ENCODE results near the gene CDK5RAP2.

Gene CDK5RAP2

DNA sequence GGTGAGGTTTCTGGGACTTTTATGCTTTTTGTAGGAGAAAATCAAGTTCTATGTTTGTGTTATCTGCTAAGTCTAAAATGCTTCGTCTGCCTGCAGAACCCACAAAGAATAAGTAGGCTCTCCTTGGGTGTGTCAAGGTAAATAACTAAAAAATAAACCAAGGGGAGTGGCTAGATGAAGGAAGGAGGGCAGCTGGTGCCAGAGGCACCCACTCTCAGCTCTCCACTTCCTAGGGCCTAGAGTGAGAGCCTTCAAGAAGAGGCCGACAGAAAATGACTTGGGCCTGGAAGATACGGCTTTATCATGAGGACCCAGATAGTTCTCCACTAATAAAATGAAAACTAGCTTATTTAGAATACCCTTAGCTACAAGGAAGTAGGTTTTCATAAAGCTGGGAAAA is 147.4 kb downstream of the CDK5RAP2 start:
- no peak for DNase-seq

GRCh38 chr9:120431268-120431667 is 148.7 kb downstream of the CDK5RAP2 start:
- DNase-seq, result no peak

DNA sequence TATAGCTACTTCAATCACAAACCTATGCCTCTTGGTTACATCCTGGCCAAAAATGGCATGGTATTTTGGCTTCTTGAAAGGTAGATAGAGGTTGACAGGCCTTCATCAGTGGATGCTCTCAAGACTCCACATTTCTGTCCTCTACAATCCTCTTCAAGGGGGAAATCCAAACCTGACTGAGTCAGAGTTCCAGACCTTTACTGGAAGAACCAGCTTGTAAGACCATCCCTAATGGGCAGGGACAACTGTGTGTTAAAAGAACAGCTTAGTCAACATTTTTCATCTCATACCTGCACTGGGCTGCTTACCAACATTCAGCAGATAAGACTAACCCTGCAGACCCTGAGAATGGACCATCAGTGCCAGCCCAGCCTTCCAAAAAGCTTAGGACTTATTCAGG is 155.7 kb downstream of the CDK5RAP2 start:
- DNase-seq, result no peak

- DNase-seq, result no peak
Measured at GRCh38 chr9:120423812-120424211, 156.2 kb downstream of the CDK5RAP2 start.

DNA sequence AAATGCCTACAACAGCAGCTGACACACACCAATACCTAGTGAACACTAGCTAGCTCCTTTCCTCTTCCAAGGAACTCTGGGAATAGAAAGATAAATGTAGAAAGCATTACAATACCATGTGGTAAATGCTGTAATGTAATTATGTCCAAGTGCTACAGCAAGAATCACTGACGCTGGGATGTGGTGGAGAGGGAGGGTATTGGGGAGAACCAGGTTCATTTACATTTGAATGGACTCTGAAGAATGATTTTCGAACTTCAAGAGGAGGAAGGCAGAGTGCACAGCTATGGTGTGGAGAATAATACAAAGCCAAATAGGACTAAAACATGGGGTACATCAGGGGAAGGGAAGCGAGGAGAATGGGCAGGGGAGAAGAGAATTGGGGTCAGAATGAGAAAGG is 158.0 kb downstream of the CDK5RAP2 start:
- DNase-seq, result no peak

DNA sequence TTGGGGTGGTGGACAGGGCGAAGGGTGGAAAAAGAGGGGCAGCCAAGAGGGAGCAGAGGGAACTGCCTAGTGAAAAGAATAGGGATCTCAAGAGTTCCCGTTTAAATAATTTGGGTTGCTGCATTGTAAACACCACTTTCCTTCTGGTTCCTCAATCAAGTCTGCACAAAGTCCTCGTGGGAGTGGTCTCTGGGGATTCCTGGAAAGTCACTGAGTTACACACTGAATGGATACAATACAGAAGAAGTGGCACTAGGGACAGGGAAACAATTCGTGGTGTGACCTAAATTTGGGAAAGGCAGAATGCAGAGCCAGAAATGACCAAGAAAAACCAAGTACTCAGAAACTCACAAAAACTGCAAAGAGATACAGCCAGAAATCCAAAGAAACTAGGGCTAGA is 161.7 kb downstream of the CDK5RAP2 start:
- DNase-seq, result no peak

DNA sequence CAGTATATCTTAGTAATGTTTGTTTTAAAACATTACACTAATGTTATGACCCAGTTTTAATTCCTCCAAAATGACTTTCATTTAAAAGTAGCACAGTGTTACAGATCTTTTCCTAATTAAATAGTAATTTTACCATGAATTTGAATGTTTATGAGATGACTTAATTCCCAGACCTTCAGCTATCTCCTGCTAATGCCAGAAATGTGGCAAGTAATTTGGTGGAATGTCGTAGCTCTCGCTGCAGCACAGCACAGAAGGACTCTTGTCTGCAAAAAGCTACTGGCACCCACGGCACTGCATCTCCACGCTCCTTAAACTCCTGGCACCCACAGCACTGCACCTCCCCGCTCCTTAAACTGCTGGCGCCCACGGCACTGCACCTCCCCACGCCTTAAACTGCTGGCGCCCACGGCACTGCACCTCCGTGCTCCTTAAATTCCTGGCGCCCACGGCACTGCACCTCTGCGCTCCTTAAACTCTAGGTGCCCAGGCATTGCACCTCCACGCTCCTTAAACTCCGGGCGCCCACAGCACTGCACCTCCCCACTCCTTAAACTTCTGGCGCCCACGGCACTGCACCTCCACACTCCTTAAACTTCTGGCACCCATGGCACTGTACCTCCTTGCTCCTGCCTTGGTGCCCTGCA is 163.1 kb downstream of the CDK5RAP2 start:
- no peak for DNase-seq

DNA sequence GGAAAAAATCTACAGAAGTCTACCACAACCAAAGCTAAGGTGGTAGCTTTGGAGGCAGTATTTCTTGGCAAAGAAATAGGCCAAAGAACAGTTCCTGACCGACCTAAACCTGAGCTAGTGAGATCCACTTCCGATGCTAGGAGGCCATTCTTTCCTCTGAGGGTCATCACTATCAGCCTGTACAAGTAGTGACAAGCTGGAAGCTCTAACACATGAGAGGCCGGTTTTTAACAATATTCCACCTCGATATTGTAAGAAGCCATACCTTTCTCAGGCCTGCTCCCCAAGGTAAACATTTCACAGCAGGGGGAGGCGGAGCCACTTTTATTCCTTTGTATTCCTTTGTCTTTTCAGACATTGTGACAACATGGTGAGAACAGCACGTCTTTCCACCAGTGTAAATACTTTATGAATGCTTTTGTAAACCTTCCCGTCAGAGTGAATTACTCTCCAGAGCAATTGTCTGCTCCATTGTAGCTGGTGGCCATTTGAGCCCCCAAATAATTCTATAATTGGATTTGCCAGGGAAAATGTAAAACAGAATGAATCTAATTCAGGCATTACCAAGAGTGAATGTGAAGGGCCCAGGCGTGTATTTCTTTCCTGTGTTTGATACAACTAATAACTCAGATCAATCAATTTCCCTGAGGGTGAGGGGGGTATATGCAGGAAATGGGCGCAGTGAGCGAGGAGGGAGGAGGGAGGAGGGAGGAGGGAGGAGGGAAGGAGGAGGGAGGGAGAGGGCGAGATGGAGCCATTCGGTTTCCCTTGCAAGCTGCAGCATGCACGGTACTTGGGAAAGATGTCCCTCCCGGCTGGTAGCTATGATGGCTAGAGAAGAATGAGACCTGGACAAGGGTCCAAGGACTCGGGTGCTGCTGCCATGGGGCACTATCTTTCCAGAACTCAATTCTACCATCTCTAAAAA is 166.6 kb downstream of the CDK5RAP2 start:
- DNase-seq, result no peak

DNA sequence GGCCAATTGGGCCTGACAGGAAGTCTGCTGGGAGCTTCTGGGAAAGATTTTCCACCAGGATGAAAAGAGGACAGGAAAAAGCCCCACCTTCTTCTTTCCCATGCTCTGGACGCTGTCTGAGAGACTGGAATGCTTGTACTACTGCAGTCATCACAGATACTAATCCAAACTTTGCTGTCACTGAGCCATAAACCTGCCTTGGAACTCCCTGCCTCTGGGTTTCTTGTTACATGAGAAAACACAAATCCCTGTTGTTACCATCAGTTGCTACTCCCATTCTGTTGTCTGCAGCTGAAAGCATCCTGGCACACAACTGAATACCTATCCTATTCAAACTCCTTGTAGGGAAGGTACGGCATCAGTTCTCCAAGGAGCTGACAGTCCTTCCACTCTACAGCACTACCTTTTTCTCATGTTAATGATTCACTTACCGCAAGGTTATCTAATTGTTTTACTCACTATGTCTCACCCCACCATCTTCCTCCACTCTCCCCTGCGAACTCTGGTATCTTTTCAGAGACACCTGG is 167.5 kb downstream of the CDK5RAP2 start:
- DNase-seq, result no peak

GRCh38 chr9:120411862-120412424 is 168.0 kb downstream of the CDK5RAP2 start:
- no peak for DNase-seq

- DNase-seq, result no peak
Measured at GRCh38 chr9:120410925-120411501, 169.0 kb downstream of the CDK5RAP2 start.

- no peak for DNase-seq
Measured at GRCh38 chr9:120408680-120409258, 171.2 kb downstream of the CDK5RAP2 start.

- no peak for DNase-seq
Measured at GRCh38 chr9:120405860-120406259, 174.1 kb downstream of the CDK5RAP2 start.

- no peak for DNase-seq
Measured at GRCh38 chr9:120405134-120405533, 174.8 kb downstream of the CDK5RAP2 start.

GRCh38 chr9:120403543-120403856 is 176.5 kb downstream of the CDK5RAP2 start:
- DNase-seq, result no peak

DNA sequence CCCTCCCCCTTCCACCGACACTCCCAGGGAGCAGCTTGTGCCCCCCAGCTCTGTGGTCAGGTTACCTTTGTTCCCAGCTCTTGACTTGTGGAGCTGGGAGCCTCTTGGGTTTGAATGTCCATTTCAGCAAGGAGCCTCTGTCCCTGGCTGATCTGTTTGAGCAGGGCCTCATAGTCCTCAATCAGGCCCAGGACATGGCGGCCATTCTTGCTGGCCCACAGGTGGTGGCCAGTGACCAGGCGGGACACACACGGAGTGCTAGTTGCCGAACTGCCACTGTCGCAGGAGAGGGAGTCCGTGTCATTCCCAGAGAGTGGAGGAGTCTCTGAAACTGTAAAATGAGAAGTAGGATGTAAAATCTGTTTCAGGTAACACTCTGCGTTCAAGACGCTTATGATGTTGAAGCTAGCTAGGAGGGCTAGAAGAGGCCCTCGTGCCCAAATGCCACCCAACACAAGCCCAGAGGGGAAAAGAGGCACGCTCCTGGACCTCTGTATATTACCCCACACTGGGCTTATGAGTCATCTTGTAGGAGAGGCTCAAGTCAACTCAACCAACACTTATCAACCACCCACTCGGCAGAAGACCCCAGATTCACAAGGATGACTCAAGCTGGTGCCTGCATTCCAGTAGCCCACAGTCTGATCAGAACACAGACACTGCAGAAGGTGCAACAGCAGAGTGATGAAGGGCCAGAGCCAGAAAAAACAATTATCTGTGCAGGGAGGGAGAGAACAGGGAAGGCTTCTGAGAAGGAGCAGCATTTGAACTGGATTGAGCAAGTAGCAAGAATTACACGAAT is 177.0 kb downstream of the CDK5RAP2 start:
- no peak for DNase-seq

- no peak for DNase-seq
Measured at GRCh38 chr9:120399940-120400339, 180.0 kb downstream of the CDK5RAP2 start.

DNA sequence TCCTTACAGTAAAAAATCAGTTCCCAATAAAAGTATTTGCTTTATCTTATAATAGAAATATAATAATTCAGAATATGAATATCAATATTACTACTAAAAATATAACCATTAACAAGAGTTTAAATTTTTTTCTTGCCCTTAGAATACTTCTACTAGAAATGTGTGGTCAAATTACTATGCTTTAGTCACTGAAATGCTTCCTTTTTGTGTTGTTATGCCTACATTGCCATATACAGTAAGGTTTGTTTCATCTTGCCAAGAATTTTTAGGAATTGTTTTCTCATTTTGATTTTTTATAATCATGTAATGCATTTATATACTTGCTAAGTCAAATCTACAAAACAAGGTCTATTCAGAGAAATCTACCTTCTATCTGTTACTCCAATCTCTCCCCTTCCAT is 181.7 kb downstream of the CDK5RAP2 start:
- DNase-seq, result no peak

GRCh38 chr9:120397453-120397852 is 182.5 kb downstream of the CDK5RAP2 start:
- DNase-seq, result no peak

DNA sequence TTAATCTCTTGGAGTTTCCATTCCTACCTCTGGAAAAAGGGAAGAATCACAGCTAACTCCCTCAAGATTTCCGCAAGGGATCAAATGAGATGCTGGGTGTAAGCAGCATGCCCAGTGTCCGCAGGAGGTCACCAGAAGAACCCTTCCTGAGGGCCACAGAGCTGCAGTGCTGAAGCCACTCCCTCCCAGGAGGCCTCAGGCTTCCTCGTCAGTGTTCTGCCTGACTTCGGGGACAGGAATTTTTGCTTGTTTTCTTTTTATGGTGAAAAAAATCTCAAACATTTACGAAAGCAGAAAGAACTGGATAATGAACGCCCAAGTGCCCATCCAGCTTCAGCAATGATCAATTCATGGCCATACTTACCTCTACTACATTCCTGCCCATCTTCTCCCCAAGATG is 183.0 kb downstream of the CDK5RAP2 start:
- no peak for DNase-seq

DNA sequence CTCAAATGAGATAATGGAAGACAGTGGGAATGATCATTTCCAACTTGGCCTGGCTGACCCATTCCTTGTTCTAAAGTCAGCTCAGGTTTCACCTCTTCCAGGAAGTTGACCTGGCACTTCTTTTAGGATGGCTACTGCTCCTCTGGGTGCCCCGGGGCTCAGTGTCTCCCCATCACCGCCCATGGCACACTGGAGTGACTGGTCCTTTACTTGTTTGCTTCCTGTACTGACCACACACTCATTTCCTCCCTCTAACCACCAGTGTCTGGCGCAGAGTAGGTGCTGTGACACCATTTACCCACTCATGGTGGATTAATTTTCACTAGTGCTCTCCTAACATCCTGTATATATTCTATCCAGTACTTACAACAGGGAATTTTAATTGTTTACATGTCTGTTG is 183.5 kb downstream of the CDK5RAP2 start:
- DNase-seq, result no peak

GRCh38 chr9:120395376-120395775 is 184.6 kb downstream of the CDK5RAP2 start:
- no peak for DNase-seq
